PC-3 (cell line): ENCODE results near the gene CNBD2.

Experiments used
- CTCF ChIP-seq: fragments of 300-600 bp; sonication (generic); conservative IDR thresholded peaks from 2 replicates; pipeline ENCODE4 v1.5.1; 2017; ENCODE audit warnings: antibody characterized with exemption, low read depth, mild to moderate bottlenecking, low read length
- EZH2 ChIP-seq: fragments of 300-600 bp; sonication (generic); IDR thresholded peaks from one replicate; pipeline ENCODE4 v1.6.1; 2017; ENCODE audit warnings: antibody characterized with exemption, mild to moderate bottlenecking, low read length; ENCODE audit not compliant: unreplicated experiment

- TF ChIP-seq EZH2 (no peak), CTCF (no peak)
These were observed 95.7 kb downstream of the CNBD2 start for GRCh38 chr20:36063916-36064657.
